ENCODE measurements around the gene ZBTB46.

- TF ChIP-seq CTCF (IDR thresholded peaks at IDR 0.05) (no peak), EP300 (IDR thresholded peaks at IDR 0.05) (no peak)
These were observed 137.1 kb downstream of the ZBTB46 start for GRCh38 chr20:63693733-63694583.

All from sigmoid colon (tissue), 4 donors.